Choroid plexus epithelial cell (primary cell): ENCODE measurements around the gene PRKCE.
A peak's percentile ranks its signal among the peaks of the same experiment; 100 is the strongest.

Experiments
- DNase-seq: peaks from one replicate; pipeline ENCODE4 v3.0.0-alpha.2; 2010; ENCODE audit warnings: low read depth
- H3K4me3 ChIP-seq: 2 replicates; pipeline ENCODE4 v1.5.1; 2011; ENCODE audit warnings: low read depth, mild to moderate bottlenecking, control low read depth, low read length, moderate library complexity
- TF ChIP-seq, protein P1 (sequence below): conservative IDR thresholded peaks from 2 replicates; pipeline ENCODE4 v1.5.1; 2011; ENCODE audit warnings: low read depth, mild to moderate bottlenecking, control low read depth, inconsistent platforms, low read length, moderate library complexity

PRKCE gene

GRCh38 chr2:45729753-45730512, 78.5 kb downstream of the PRKCE start:
- TF ChIP-seq, protein P1, sequence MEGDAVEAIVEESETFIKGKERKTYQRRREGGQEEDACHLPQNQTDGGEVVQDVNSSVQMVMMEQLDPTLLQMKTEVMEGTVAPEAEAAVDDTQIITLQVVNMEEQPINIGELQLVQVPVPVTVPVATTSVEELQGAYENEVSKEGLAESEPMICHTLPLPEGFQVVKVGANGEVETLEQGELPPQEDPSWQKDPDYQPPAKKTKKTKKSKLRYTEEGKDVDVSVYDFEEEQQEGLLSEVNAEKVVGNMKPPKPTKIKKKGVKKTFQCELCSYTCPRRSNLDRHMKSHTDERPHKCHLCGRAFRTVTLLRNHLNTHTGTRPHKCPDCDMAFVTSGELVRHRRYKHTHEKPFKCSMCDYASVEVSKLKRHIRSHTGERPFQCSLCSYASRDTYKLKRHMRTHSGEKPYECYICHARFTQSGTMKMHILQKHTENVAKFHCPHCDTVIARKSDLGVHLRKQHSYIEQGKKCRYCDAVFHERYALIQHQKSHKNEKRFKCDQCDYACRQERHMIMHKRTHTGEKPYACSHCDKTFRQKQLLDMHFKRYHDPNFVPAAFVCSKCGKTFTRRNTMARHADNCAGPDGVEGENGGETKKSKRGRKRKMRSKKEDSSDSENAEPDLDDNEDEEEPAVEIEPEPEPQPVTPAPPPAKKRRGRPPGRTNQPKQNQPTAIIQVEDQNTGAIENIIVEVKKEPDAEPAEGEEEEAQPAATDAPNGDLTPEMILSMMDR, result peak; percentile 51
- H3K4me3 ChIP-seq, result no peak overlapping the region
- peak; percentile 41 for DNase-seq

DNA sequence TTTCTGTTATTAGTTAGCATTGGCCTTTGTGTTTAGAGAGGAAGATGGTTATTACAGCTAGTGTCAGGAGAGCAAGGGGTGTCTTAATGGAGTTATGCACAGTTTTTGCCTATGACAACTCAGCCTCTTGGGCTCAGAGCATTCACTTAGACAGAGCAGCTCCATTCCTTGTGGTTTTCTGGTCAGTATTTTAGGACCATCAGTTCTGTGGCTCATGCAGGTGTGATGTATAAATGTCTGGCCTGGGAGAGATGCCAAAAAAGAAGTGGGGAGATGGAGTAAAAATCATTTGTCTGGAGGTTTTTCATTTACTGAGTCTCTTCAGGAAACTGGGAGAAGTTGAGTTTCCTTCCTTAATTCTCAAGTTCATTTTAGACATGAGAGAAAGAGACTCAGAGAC, 79.7 kb downstream of the PRKCE start:
- TF ChIP-seq, protein P1, result no peak
- no peak overlapping the region for H3K4me3 ChIP-seq
- DNase-seq, result no peak

DNA sequence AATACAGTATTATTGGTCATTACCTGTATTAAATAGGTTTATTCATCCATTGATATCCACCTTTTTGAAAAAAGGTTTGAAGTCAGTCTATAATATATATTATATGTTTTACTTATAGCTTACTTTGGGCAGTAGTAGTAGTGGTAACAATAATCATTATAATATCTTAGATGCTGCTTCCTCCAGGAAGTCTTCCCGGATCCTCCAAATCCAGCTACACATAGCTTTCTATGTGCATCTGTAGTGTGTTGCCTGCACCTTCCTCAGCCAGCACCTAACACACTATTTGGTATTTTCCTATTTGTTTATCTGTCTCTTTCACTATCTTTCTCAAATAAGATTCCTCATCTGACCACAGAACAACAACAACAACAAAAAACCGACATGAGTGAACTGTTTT, 81.0 kb downstream of the PRKCE start:
- no peak for DNase-seq
- TF ChIP-seq, protein P1, result no peak
- no peak overlapping the region for H3K4me3 ChIP-seq

DNA sequence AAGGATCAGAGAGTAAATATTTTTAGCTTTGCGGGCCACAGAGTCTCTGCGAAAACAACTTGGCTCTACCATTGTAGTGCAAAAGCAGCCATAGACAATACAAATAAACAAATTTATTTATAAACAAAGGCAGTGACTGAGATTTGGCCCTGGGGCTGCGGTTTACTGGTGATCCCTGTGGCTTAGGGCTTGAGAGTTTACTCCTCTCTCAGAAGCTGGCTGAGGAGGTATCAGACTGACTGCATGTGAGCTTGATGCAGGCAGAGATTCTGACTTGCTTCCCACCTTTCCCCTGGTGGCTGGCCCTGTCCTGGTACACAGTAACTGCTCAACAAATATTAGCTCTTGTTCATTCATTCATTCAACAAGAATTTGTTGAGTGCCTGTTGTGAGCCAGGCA, 81.5 kb downstream of the PRKCE start:
- TF ChIP-seq, protein P1, result no peak
- no peak overlapping the region for H3K4me3 ChIP-seq
- DNase-seq, result no peak

DNA sequence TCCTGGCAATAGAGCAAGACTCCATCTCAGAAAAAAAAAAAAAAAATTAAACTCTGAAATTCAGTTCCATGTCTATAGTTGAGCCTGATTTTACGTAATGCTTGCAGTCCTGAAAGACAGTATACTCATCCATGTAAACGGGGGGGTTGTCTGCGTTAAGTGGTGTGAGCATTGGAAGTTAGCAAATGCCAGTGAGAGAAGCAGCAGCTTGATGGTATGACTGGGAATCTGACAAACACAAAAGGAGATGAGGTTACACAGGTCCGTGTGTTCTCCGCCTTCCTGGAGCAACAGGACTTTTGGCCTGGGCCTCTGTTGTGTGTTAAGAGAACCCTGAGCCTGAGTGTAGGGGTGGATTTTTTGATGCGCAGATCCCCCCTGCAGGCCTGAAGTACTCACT, 82.9 kb downstream of the PRKCE start:
- no peak for DNase-seq
- H3K4me3 ChIP-seq, result no peak overlapping the region
- TF ChIP-seq, protein P1, result no peak

DNA sequence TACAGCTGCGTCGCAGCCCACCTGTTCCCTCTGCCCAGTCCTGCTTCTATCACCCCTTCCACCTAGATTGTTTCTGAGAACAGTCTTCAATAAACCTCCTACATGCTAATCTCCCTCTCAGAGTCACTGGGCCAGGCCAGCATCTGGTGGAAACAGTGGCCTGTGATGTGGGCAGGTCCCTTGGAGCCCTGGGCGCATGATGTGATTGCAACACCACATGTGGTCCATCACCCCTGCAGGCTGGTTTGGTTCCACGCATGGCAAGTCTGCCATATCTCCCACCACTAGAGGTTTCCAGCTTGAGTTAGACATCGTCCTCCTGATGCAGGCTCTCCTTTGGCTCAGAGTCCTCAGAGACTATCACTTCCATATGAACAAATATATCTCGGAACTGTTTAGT, 83.5 kb downstream of the PRKCE start:
- DNase-seq, result no peak
- TF ChIP-seq, protein P1, result no peak
- H3K4me3 ChIP-seq, result no peak overlapping the region
